Duodenal mucosa (tissue), 2 donors: ENCODE data around the gene WNT7B.

Experiments
- H3K27ac ChIP-seq: one replicate; pipeline ENCODE4 v1.7.0; 2013; ENCODE audit warnings: low read depth, low read length
- H3K27me3 ChIP-seq, 2 donors: one replicate each; pipeline ENCODE4 v1.7.0; 2013; ENCODE audit warnings: low read length in 2 of 2, control low read depth in 1 of 2; ENCODE audit not compliant: insufficient read depth in 2 of 2, control insufficient read depth in 1 of 2
- H3K36me3 ChIP-seq, 2 donors: one replicate each; pipeline ENCODE4 v1.7.0; 2013; ENCODE audit warnings: low read length in 2 of 2, control low read depth in 1 of 2; ENCODE audit not compliant: insufficient read depth in 2 of 2, control insufficient read depth in 1 of 2
- H3K4me1 ChIP-seq, 2 donors: one replicate each; pipeline ENCODE4 v1.7.0; 2013; ENCODE audit warnings: low read length in 2 of 2, control low read depth in 1 of 2; ENCODE audit not compliant: insufficient read depth in 2 of 2, control insufficient read depth in 1 of 2
- H3K4me3 ChIP-seq, 2 donors: one replicate each; pipeline ENCODE4 v1.7.0; 2013; ENCODE audit warnings: low read length in 2 of 2, low read depth in 1 of 2
- H3K9ac ChIP-seq, 2 donors: one replicate each; pipeline ENCODE4 v1.7.0; 2013; ENCODE audit warnings: low read length in 2 of 2, low read depth in 1 of 2
- H3K9me3 ChIP-seq, 2 donors: one replicate each; pipeline ENCODE4 v1.7.0; 2013; ENCODE audit warnings: low read length in 2 of 2, control low read depth in 1 of 2; ENCODE audit not compliant: control insufficient read depth in 1 of 2

The WNT7B gene

GRCh38 chr22:45907996-45908395 is 69.0 kb downstream of the WNT7B start:
- Histone ChIP-seq H3K4me1 (no peaks in the 10 kb centered on the region), H3K4me3 (no peak overlapping the region), H3K27ac (no peak overlapping the region), H3K9ac (no peak overlapping the region), H3K9me3 (no peaks in the 10 kb centered on the region), H3K27me3 (peaks cover 0 to 6% of the 10 kb centered on the region in 2 donors), H3K36me3 (no peaks in the 10 kb centered on the region)

GRCh38 chr22:45907378-45907777 is 69.6 kb downstream of the WNT7B start:
- peaks cover 0 to 6% of the 10 kb centered on the region in 2 donors for H3K27me3 ChIP-seq

GRCh38 chr22:45906946-45907345 is 70.0 kb downstream of the WNT7B start:
- H3K9ac ChIP-seq: no peak overlapping the region
- no peak overlapping the region for H3K27ac ChIP-seq
- H3K9me3 ChIP-seq: no peaks in the 10 kb centered on the region
- no peaks in the 10 kb centered on the region for H3K36me3 ChIP-seq
- H3K4me1 ChIP-seq: no peaks in the 10 kb centered on the region
- peaks cover 0 to 6% of the 10 kb centered on the region in 2 donors for H3K27me3 ChIP-seq
- H3K4me3 ChIP-seq: no peak overlapping the region

More at GRCh38 chr22:45907378-45907777, 69.6 kb downstream of the WNT7B start:
- Histone ChIP-seq H3K9me3 (no peaks in the 10 kb centered on the region), H3K9ac (no peak overlapping the region), H3K4me3 (no peak overlapping the region), H3K27ac (no peak overlapping the region), H3K36me3 (no peaks in the 10 kb centered on the region), H3K4me1 (no peaks in the 10 kb centered on the region)

- Histone ChIP-seq H3K4me1 (no peaks in the 10 kb centered on the region), H3K27ac (no peak overlapping the region), H3K9me3 (no peaks in the 10 kb centered on the region), H3K4me3 (no peak overlapping the region), H3K9ac (no peak overlapping the region), H3K36me3 (no peaks in the 10 kb centered on the region), H3K27me3 (peaks cover 0 to 6% of the 10 kb centered on the region in 2 donors)
These were observed 70.8 kb downstream of the WNT7B start for GRCh38 chr22:45905924-45906865.

- no peak overlapping the region for H3K27ac ChIP-seq
- no peak overlapping the region for H3K4me3 ChIP-seq
- H3K9me3 ChIP-seq: no peaks in the 10 kb centered on the region
- H3K4me1 ChIP-seq: no peaks in the 10 kb centered on the region
- no peak overlapping the region for H3K9ac ChIP-seq
- no peaks in the 10 kb centered on the region for H3K36me3 ChIP-seq
- H3K27me3 ChIP-seq: peaks cover 0 to 6% of the 10 kb centered on the region in 2 donors
These were observed 71.5 kb downstream of the WNT7B start for GRCh38 chr22:45905326-45905923.

GRCh38 chr22:45904236-45904635 is 72.7 kb downstream of the WNT7B start:
- Histone ChIP-seq H3K36me3 (no peaks in the 10 kb centered on the region), H3K27me3 (peaks cover 0 to 6% of the 10 kb centered on the region in 2 donors), H3K4me3 (no peak overlapping the region), H3K27ac (no peak overlapping the region), H3K9ac (no peak overlapping the region), H3K9me3 (no peaks in the 10 kb centered on the region), H3K4me1 (no peaks in the 10 kb centered on the region)

- H3K27ac ChIP-seq: no peak overlapping the region
- no peaks in the 10 kb centered on the region for H3K4me1 ChIP-seq
- no peak overlapping the region for H3K9ac ChIP-seq
- H3K36me3 ChIP-seq: no peaks in the 10 kb centered on the region
- no peak overlapping the region for H3K4me3 ChIP-seq
- H3K9me3 ChIP-seq: no peaks in the 10 kb centered on the region
- H3K27me3 ChIP-seq: peaks cover 3 to 6% of the 10 kb centered on the region in 2 donors
These were observed 73.4 kb downstream of the WNT7B start for GRCh38 chr22:45903355-45904135.

GRCh38 chr22:45897736-45898135 is 79.2 kb downstream of the WNT7B start:
- Histone ChIP-seq H3K4me3 (no peak overlapping the region), H3K9ac (no peak overlapping the region), H3K27ac (no peak overlapping the region), H3K9me3 (no peaks in the 10 kb centered on the region), H3K36me3 (no peaks in the 10 kb centered on the region), H3K27me3 (peaks cover 0 to 5% of the 10 kb centered on the region in 2 donors), H3K4me1 (no peaks in the 10 kb centered on the region)

- no peaks in the 10 kb centered on the region for H3K36me3 ChIP-seq
- no peaks in the 10 kb centered on the region for H3K9me3 ChIP-seq
- no peak overlapping the region for H3K4me3 ChIP-seq
- H3K27me3 ChIP-seq: peaks cover 0 to 5% of the 10 kb centered on the region in 2 donors
- H3K4me1 ChIP-seq: no peaks in the 10 kb centered on the region
- no peak overlapping the region for H3K27ac ChIP-seq
- H3K9ac ChIP-seq: no peak overlapping the region
These were observed 79.9 kb downstream of the WNT7B start for GRCh38 chr22:45896964-45897538.
